WTC11 (cell line): ENCODE measurements around the gene HSPA6. TPM values are rescaled to one million over a fixed set of nuclear protein-coding genes. Genes with fewer than 3 reads are reported as not detected.

Experiments
- ATAC-seq: fragments of 200-7000 bp; cut with Tn5 transposase; 2 replicates; pipeline ENCODE4 v1.10.0; 2021; ENCODE audit warnings: mild to moderate bottlenecking, moderate library complexity
- CTCF ChIA-PET: fragments of 300-600 bp; sonication (Branson Sonifier 250); formaldehyde crosslinking; loops from one replicate; lab custom pipeline; 2021; ENCODE audit warnings: antibody characterized with exemption; lab: Charles Lee
- POLR2A ChIA-PET: fragments of 350-600 bp; sonication (Branson Sonifier 250); formaldehyde crosslinking; loops from one replicate; lab custom pipeline; 2021; ENCODE audit warnings: antibody characterized with exemption; lab: Charles Lee
- DNase-seq: peaks from one replicate; pipeline ENCODE4 v3.0.0; 2021; ENCODE audit warnings: low spot score
- H3K27ac Mint-ChIP-seq: 2 replicates; pipeline ENCODE4 v1.8.0; 2021; ENCODE audit warnings: mixed read lengths
- H3K27me3 Mint-ChIP-seq: 2 replicates; pipeline ENCODE4 v1.8.0; 2021; ENCODE audit warnings: low read depth, mild to moderate bottlenecking, moderate library complexity, mixed read lengths
- H3K36me3 Mint-ChIP-seq: 2 replicates; pipeline ENCODE4 v1.8.0; 2021; ENCODE audit warnings: mixed read lengths
- H3K4me1 Mint-ChIP-seq: 2 replicates; pipeline ENCODE4 v1.8.0; 2022; ENCODE audit warnings: mixed read lengths
- H3K4me3 Mint-ChIP-seq: 2 replicates; pipeline ENCODE4 v1.8.0; 2021; ENCODE audit warnings: mild to moderate bottlenecking, moderate library complexity, mixed read lengths
- H3K9me3 Mint-ChIP-seq: 2 replicates; pipeline ENCODE4 v1.8.0; 2021; ENCODE audit warnings: mixed read lengths
- ATF2 ChIP-seq: sonication (generic); formaldehyde crosslinking; IDR thresholded peaks from 2 replicates; pipeline ENCODE4 v1.8.1; 2022; ENCODE audit warnings: low read depth, missing genetic modification reagents, borderline replicate concordance
- CREB1 ChIP-seq: sonication (generic); formaldehyde crosslinking; IDR thresholded peaks from 2 replicates; pipeline ENCODE4 v1.8.0; 2023; ENCODE audit warnings: mild to moderate bottlenecking, missing genetic modification reagents
- CREM ChIP-seq: sonication (generic); formaldehyde crosslinking; IDR thresholded peaks from 2 replicates; pipeline ENCODE4 v1.8.1; 2022; ENCODE audit warnings: mild to moderate bottlenecking, missing genetic modification reagents, moderate library complexity
- ESRRA ChIP-seq: sonication (generic); formaldehyde crosslinking; IDR thresholded peaks from 2 replicates; pipeline ENCODE4 v1.8.1; 2022; ENCODE audit warnings: mild to moderate bottlenecking, missing genetic modification reagents, borderline replicate concordance
- FOXP1 ChIP-seq: sonication (generic); formaldehyde crosslinking; IDR thresholded peaks from 2 replicates; pipeline ENCODE4 v1.8.0; 2022; ENCODE audit warnings: missing genetic modification reagents, mild to moderate bottlenecking, moderate library complexity, borderline replicate concordance
- OVOL2 ChIP-seq: fragments of 250-450 bp; sonication (Bioruptor Pico); IDR thresholded peaks from 2 replicates; pipeline ENCODE4 v1.9.0; 2021; ENCODE audit warnings: mild to moderate bottlenecking, borderline replicate concordance
- SMAD4 ChIP-seq: sonication (generic); formaldehyde crosslinking; IDR thresholded peaks from 2 replicates; pipeline ENCODE4 v1.8.0; 2022; ENCODE audit warnings: mild to moderate bottlenecking, missing genetic modification reagents
- USF2 ChIP-seq: sonication (generic); formaldehyde crosslinking; IDR thresholded peaks from 2 replicates; pipeline ENCODE4 v1.8.1; 2023; ENCODE audit warnings: mild to moderate bottlenecking, missing genetic modification reagents, moderate library complexity
- ZBTB21 ChIP-seq: sonication (generic); formaldehyde crosslinking; IDR thresholded peaks from 2 replicates; pipeline ENCODE4 v1.8.1; 2023; ENCODE audit warnings: mild to moderate bottlenecking, missing genetic modification reagents, borderline replicate concordance
- ZNF219 ChIP-seq: sonication (generic); formaldehyde crosslinking; IDR thresholded peaks from 2 replicates; pipeline ENCODE4 v1.8.0; 2023; ENCODE audit warnings: missing genetic modification reagents, mild to moderate bottlenecking, borderline replicate concordance
- ZNF232 ChIP-seq: sonication (generic); formaldehyde crosslinking; IDR thresholded peaks from 2 replicates; pipeline ENCODE4 v1.8.0; 2022; ENCODE audit warnings: mild to moderate bottlenecking, missing genetic modification reagents
- ZNF281 ChIP-seq: sonication (generic); formaldehyde crosslinking; IDR thresholded peaks from 2 replicates; pipeline ENCODE4 v1.8.0; 2023; ENCODE audit warnings: mild to moderate bottlenecking, missing genetic modification reagents
- ZNF532 ChIP-seq: fragments of 250-450 bp; sonication (Bioruptor Pico); IDR thresholded peaks from 2 replicates; pipeline ENCODE4 v1.9.0; 2021; ENCODE audit warnings: mild to moderate bottlenecking, borderline replicate concordance
- total RNA-seq: library from RNA; stranded (reverse); gene quantifications from 3 replicates; pipeline ENCODE4 v1.2.3, GENCODE V29; 2021
- TF ChIP-seq, protein P1 (sequence below): fragments of 250-450 bp; sonication (Bioruptor Pico); IDR thresholded peaks from 2 replicates; pipeline ENCODE4 v2.1.2; 2022; ENCODE audit warnings: mild to moderate bottlenecking, moderate library complexity
- TF ChIP-seq, protein P2 (sequence below): fragments of 250-450 bp; sonication (Bioruptor Pico); IDR thresholded peaks from 2 replicates; pipeline ENCODE4 v1.9.0; 2021; ENCODE audit warnings: mild to moderate bottlenecking

The HSPA6 gene
- total RNA-seq, 1 experiment from 2014 or later: 0.22 TPM

- CTCF ChIA-PET: no interaction called here
- peaks cover 12% of the 10 kb centered on the region for H3K27me3 Mint-ChIP-seq
- ATAC-seq: no peak
- H3K4me1 Mint-ChIP-seq: no peaks in the 10 kb centered on the region
- H3K4me3 Mint-ChIP-seq: no peak overlapping the region
- TF ChIP-seq SMAD4 (CRISPR knock-in tag) (no peak), ZBTB21 (CRISPR knock-in tag) (no peak), CREM (no peak), ESRRA (CRISPR knock-in tag) (no peak), ZNF219 (CRISPR knock-in tag) (no peak), ZNF532 (CRISPR knock-in tag) (no peak), USF2 (CRISPR knock-in tag) (no peak), OVOL2 (no peak), ZNF232 (CRISPR knock-in tag) (no peak), ATF2 (CRISPR knock-in tag) (no peak), CREB1 (no peak), ZNF281 (CRISPR knock-in tag) (no peak), FOXP1 (CRISPR knock-in tag) (no peak)
- TF ChIP-seq, protein P1, sequence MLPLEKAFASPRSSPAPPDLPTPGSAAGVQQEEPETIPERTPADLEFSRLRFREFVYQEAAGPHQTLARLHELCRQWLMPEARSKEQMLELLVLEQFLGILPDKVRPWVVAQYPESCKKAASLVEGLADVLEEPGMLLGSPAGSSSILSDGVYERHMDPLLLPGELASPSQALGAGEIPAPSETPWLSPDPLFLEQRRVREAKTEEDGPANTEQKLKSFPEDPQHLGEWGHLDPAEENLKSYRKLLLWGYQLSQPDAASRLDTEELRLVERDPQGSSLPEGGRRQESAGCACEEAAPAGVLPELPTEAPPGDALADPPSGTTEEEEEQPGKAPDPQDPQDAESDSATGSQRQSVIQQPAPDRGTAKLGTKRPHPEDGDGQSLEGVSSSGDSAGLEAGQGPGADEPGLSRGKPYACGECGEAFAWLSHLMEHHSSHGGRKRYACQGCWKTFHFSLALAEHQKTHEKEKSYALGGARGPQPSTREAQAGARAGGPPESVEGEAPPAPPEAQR (CRISPR knock-in tag): no peak
- TF ChIP-seq, protein P2, sequence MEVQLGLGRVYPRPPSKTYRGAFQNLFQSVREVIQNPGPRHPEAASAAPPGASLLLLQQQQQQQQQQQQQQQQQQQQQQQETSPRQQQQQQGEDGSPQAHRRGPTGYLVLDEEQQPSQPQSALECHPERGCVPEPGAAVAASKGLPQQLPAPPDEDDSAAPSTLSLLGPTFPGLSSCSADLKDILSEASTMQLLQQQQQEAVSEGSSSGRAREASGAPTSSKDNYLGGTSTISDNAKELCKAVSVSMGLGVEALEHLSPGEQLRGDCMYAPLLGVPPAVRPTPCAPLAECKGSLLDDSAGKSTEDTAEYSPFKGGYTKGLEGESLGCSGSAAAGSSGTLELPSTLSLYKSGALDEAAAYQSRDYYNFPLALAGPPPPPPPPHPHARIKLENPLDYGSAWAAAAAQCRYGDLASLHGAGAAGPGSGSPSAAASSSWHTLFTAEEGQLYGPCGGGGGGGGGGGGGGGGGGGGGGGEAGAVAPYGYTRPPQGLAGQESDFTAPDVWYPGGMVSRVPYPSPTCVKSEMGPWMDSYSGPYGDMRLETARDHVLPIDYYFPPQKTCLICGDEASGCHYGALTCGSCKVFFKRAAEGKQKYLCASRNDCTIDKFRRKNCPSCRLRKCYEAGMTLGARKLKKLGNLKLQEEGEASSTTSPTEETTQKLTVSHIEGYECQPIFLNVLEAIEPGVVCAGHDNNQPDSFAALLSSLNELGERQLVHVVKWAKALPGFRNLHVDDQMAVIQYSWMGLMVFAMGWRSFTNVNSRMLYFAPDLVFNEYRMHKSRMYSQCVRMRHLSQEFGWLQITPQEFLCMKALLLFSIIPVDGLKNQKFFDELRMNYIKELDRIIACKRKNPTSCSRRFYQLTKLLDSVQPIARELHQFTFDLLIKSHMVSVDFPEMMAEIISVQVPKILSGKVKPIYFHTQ (CRISPR knock-in tag): no peak
- TF ChIP-seq, all 79 proteins: peak for 0
- Mint-ChIP-seq H3K36me3 (peaks cover 14% of the 10 kb centered on the region), H3K27ac (no peak overlapping the region), H3K9me3 (peaks cover 23% of the 10 kb centered on the region)
- no peak for DNase-seq
- POLR2A ChIA-PET: no interaction called here
Measured at GRCh38 chr1:161481624-161482392, 42.5 kb upstream of the HSPA6 start.
